Lower leg skin (tissue), 3 donors: ENCODE data around the gene SPPL3.

Experiments
- POLR2A ChIP-seq, 2 donors: fragments of 450-650 bp; IDR thresholded peaks; one replicate each; pipeline ENCODE4 v1.6.1; 2016 to 2017; ENCODE audit warnings: antibody characterized with exemption in 2 of 2, mild to moderate bottlenecking in 1 of 2, moderate library complexity in 1 of 2
- TF ChIP-seq, protein P1 (sequence below), 3 donors: fragments of 450-650 bp; IDR thresholded peaks; one replicate each; pipeline ENCODE4 v1.5.1; 2016; ENCODE audit warnings: antibody characterized with exemption in 3 of 3, mild to moderate bottlenecking in 3 of 3, moderate library complexity in 2 of 3

DNA sequence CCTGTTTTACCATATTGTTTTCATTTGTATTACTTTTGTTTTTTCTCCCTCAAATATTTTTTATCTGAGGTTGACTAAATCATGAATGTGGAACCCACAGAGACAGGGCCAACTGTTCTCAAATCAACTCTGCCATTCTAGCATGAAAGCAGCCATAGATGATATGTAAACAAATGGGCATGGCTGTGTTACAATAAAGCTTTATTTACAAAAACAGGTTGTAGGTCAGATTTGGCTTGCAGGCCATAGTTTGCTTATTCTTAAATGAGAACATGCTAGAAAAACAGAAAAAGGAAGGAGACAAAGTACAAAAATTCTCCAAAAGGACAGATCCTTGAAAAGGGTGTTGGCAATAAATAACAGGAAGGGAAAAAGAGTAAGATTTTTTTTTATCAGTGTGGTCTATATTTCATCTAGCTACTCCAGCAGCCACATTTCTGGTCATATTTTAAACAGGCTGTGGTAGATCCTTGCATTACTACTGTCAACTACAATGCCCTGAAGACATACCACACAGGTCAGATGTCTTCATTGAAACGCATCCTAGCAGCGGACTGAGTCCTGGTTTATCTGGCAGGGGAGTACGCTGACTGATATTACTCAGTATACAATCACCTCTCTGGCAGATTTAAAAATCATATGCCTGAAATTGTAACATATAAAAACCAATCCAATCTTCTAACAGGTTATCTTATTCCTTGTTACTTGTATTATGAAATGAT, 42.9 kb downstream of the SPPL3 start:
- no peak for TF ChIP-seq POLR2A (IDR thresholded peaks at IDR 0.05)
- TF ChIP-seq, protein P1, sequence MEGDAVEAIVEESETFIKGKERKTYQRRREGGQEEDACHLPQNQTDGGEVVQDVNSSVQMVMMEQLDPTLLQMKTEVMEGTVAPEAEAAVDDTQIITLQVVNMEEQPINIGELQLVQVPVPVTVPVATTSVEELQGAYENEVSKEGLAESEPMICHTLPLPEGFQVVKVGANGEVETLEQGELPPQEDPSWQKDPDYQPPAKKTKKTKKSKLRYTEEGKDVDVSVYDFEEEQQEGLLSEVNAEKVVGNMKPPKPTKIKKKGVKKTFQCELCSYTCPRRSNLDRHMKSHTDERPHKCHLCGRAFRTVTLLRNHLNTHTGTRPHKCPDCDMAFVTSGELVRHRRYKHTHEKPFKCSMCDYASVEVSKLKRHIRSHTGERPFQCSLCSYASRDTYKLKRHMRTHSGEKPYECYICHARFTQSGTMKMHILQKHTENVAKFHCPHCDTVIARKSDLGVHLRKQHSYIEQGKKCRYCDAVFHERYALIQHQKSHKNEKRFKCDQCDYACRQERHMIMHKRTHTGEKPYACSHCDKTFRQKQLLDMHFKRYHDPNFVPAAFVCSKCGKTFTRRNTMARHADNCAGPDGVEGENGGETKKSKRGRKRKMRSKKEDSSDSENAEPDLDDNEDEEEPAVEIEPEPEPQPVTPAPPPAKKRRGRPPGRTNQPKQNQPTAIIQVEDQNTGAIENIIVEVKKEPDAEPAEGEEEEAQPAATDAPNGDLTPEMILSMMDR (IDR thresholded peaks at IDR 0.05) = no peak
